ENCODE results near the gene SNPH. TPM values are rescaled to one million over a fixed set of nuclear protein-coding genes. Genes with fewer than 3 reads are reported as not detected.

The SNPH gene
- total RNA-seq, 6 donors from 2014 or later: 1.0 to 17.3 (median 2.4) TPM

GRCh38 chr20:1345756-1346093 lies 79.6 kb downstream of the SNPH start:
- TF ChIP-seq CTCF (IDR thresholded peaks at IDR 0.05) (no peak), POLR2AphosphoS5 (IDR thresholded peaks at IDR 0.05) (no peak), POLR2A (IDR thresholded peaks at IDR 0.05) (no peak), EP300 (IDR thresholded peaks at IDR 0.05) (no peak)
- no peak for ATAC-seq (ENCODE audit: low FRiP score in 2 of 2)
- H3K27ac ChIP-seq: no peak overlapping the region

GRCh38 chr20:1346315-1346969 lies 80.3 kb downstream of the SNPH start:
- WGBS, 2 donors: 81 to 88% methylated on average over 2 of the region's 2 CpGs
- Histone ChIP-seq H3K9me3 (no peaks in the 10 kb centered on the region), H3K27me3 (peaks cover 0 to 2% (median 0%) of the 10 kb centered on the region in 4 donors), H3K4me1 (peaks cover 0 to 8% (median 4%) of the 10 kb centered on the region in 4 donors), H3K4me3 (no peak overlapping the region), H3K36me3 (no peaks in the 10 kb centered on the region), H3K27ac (no peak overlapping the region)
- ATAC-seq (ENCODE audit: low FRiP score in 2 of 2): no peak
- TF ChIP-seq POLR2AphosphoS5 (IDR thresholded peaks at IDR 0.05) (no peak), CTCF (IDR thresholded peaks at IDR 0.05) (no peak), POLR2A (IDR thresholded peaks at IDR 0.05) (no peak), EP300 (IDR thresholded peaks at IDR 0.05) (no peak)
- no peak for DNase-seq

More at GRCh38 chr20:1345756-1346093, 79.6 kb downstream of the SNPH start:
- Histone ChIP-seq H3K4me3 (no peak overlapping the region), H3K9me3 (no peaks in the 10 kb centered on the region), H3K36me3 (no peaks in the 10 kb centered on the region), H3K27me3 (peaks cover 0 to 2% (median 0%) of the 10 kb centered on the region in 4 donors), H3K4me1 (peaks cover 0 to 8% (median 4%) of the 10 kb centered on the region in 4 donors)
- no peak for DNase-seq
- 89 to 93% methylated on average over 1 of the region's 1 CpG for whole genome bisulfite sequencing, 2 donors

- no peaks in the 10 kb centered on the region for H3K9me3 ChIP-seq
- H3K27me3 ChIP-seq: peaks cover 0 to 2% (median 0%) of the 10 kb centered on the region in 4 donors
- peaks cover 0 to 38% (median 8%) of the 10 kb centered on the region in 4 donors for H3K36me3 ChIP-seq
- TF ChIP-seq CTCF (IDR thresholded peaks at IDR 0.05) (no peak), POLR2AphosphoS5 (IDR thresholded peaks at IDR 0.05) (no peak), POLR2A (IDR thresholded peaks at IDR 0.05) (no peak), EP300 (IDR thresholded peaks at IDR 0.05) (no peak)
- no peaks in the 10 kb centered on the region for H3K4me1 ChIP-seq
- H3K27ac ChIP-seq: no peak overlapping the region
- ATAC-seq (ENCODE audit: low FRiP score in 2 of 2): no peak
- H3K4me3 ChIP-seq: no peak overlapping the region
- no peak for DNase-seq
Observed at GRCh38 chr20:1353956-1354355, 87.9 kb downstream of the SNPH start.

GRCh38 chr20:1357921-1358671 lies 92.0 kb downstream of the SNPH start:
- DNase-seq (no peak), ATAC-seq (ENCODE audit: low FRiP score in 2 of 2) (peak in 1 of 2 donors; percentile 43)
- Histone ChIP-seq H3K36me3 (peaks cover 0 to 68% (median 12%) of the 10 kb centered on the region in 4 donors), H3K4me3 (no peak overlapping the region), H3K27ac (no peak overlapping the region), H3K9me3 (no peaks in the 10 kb centered on the region), H3K27me3 (no peaks in the 10 kb centered on the region), H3K4me1 (no peaks in the 10 kb centered on the region)
- TF ChIP-seq POLR2A (IDR thresholded peaks at IDR 0.05) (no peak), EP300 (IDR thresholded peaks at IDR 0.05) (no peak), CTCF (IDR thresholded peaks at IDR 0.05) (no peak), POLR2AphosphoS5 (IDR thresholded peaks at IDR 0.05) (no peak)
- WGBS, 2 donors: 92 to 93% methylated on average over 9 of the region's 9 CpGs

Other genes with a start within 250 kb of the SNPH start
- gene PSMF1, start 147.7 kb upstream of the SNPH start, total RNA-seq: 100 to 1,000 TPM in 3 of 6 donors, 10 to 100 TPM in 3; 36.7 to 158 (median 105) TPM
- 10 to 100 TPM in 5 of 6 donors, 1 to 10 TPM in 1; 9.3 to 85.9 (median 11.5) TPM for gene TMEM74B, start 81.3 kb upstream of the SNPH start, total RNA-seq
- 1 to 10 TPM in 1 of 6 donors, under 1 TPM in 3, not detected in 2; 0.55 to 1.7 (median 0.86) TPM for gene C20orf202, start 62.8 kb upstream of the SNPH start, total RNA-seq
- gene RAD21L1, start 40.2 kb upstream of the SNPH start, total RNA-seq: not detected
- gene SDCBP2, start 62.8 kb downstream of the SNPH start, total RNA-seq: 10 to 100 TPM in 5 of 6 donors, 1 to 10 TPM in 1; 6.3 to 34.0 (median 15.9) TPM
- gene FKBP1A, start 126.8 kb downstream of the SNPH start, total RNA-seq: 100 to 1,000 TPM in 5 of 6 donors, 10 to 100 TPM in 1; 75.4 to 328 (median 160) TPM
- gene NSFL1C, start 200.6 kb downstream of the SNPH start, total RNA-seq: 10 to 100 TPM; 48.0 to 87.7 (median 71.4) TPM
- gene SIRPB2, start 225.1 kb downstream of the SNPH start, total RNA-seq: 10 to 100 TPM; 12.1 to 59.7 (median 23.8) TPM

Measured in upper lobe of left lung (tissue), 6 donors.